Peyer's patch (tissue), 4 donors: Measurements from ENCODE around the gene HOXA11.

Experiments used
- CTCF ChIP-seq, 6 experiments: fragments of 450-650 bp in 4 of 6; fragments of 200-600 bp in 2 of 6; sonication (generic) in 1 of 6; IDR thresholded peaks; one replicate each; pipeline ENCODE4 v1.5.1; 2017 to 2019; ENCODE audit warnings: antibody characterized with exemption in 6 of 6, mild to moderate bottlenecking in 3 of 6, moderate library complexity in 1 of 6
- POLR2A ChIP-seq, 2 donors: fragments of 450-650 bp; IDR thresholded peaks; one replicate each; pipeline ENCODE4 v1.5.1; 2017; ENCODE audit warnings: antibody characterized with exemption in 2 of 2, mild to moderate bottlenecking in 2 of 2, moderate library complexity in 2 of 2

GRCh38 chr7:27191161-27191731 is 6.2 kb upstream of the HOXA11 start:
- no peak for TF ChIP-seq POLR2A (IDR thresholded peaks at IDR 0.05)
- no peak for TF ChIP-seq CTCF (IDR thresholded peaks at IDR 0.05)
